ENCODE results near the gene CD27. TPM values are rescaled to one million over a fixed set of nuclear protein-coding genes. Genes with fewer than 3 reads are reported as not detected.

Gene CD27
- total RNA-seq, 1 experiment from 2014 or later = 0.28 TPM

GRCh38 chr12:6459004-6459337 lies 14.2 kb downstream of the CD27 start:
- POLR2A ChIA-PET = no interaction called here
- TF ChIP-seq E2F1 (CRISPR knock-in tag; IDR thresholded peaks at IDR 0.05) (no peak), ZNF396 (CRISPR knock-in tag; IDR thresholded peaks at IDR 0.05; ENCODE audit: borderline replicate concordance) (no peak), SMAD4 (CRISPR knock-in tag; IDR thresholded peaks at IDR 0.05) (no peak), STAT6 (CRISPR knock-in tag; conservative IDR thresholded peaks at IDR 0.05; ENCODE audit: low read depth) (no peak)
- DNase-seq (ENCODE audit: low spot score) (no peak), ATAC-seq (no peak)
- H3K9me3 Mint-ChIP-seq = no peaks in the 10 kb centered on the region
- H3K4me1 Mint-ChIP-seq = 0 out of 2 replicates have a peak, but pooled peaks cover 2% of the 10 kb centered on the region
- H3K27me3 Mint-ChIP-seq (ENCODE audit: low read depth) = no peaks in the 10 kb centered on the region
- CTCF ChIA-PET = interaction anchor here (1.1 to 1.6 kb wide), 3 partner anchors 35 to 136 kb away, joined by 3 to 5 read pairs (median 3); no protein-coding TSS in a partner anchor
- H3K27ac Mint-ChIP-seq = no peak overlapping the region
- peaks cover 29% of the 10 kb centered on the region for H3K36me3 Mint-ChIP-seq
- no peak overlapping the region for H3K4me3 Mint-ChIP-seq

- peaks cover 9% of the 10 kb centered on the region; the same call in 1 of the 2 replicates for H3K4me1 Mint-ChIP-seq
- H3K4me3 Mint-ChIP-seq = no peak overlapping the region
- peak overlapping the region; percentile 8 for H3K27ac Mint-ChIP-seq
- ATAC-seq = no peak
- TF ChIP-seq E2F1 (CRISPR knock-in tag; IDR thresholded peaks at IDR 0.05) = no peak
- no peak for TF ChIP-seq ZNF121 (CRISPR knock-in tag; IDR thresholded peaks at IDR 0.05)
- H3K27me3 Mint-ChIP-seq (ENCODE audit: low read depth) = no peaks in the 10 kb centered on the region
- ChIA-PET CTCF (interaction anchor here (1.0 to 1.1 kb wide), 2 partner anchors 37 kb away, joined by 3 read pairs; no protein-coding TSS in a partner anchor), POLR2A (interaction anchor here (2.7 kb wide), 1 partner anchor 9 kb away, joined by 10 read pairs; the partner anchor contains the start of gene VAMP1)
- peak; percentile 1 for DNase-seq (ENCODE audit: low spot score)
- peaks cover 45% of the 10 kb centered on the region for H3K36me3 Mint-ChIP-seq
- no peaks in the 10 kb centered on the region for H3K9me3 Mint-ChIP-seq
Measured at GRCh38 chr12:6460751-6461371, 16.1 kb downstream of the CD27 start.

- peaks cover 47% of the 10 kb centered on the region for H3K36me3 Mint-ChIP-seq
Measured at GRCh38 chr12:6461401-6462233, 16.9 kb downstream of the CD27 start.

More at GRCh38 chr12:6461401-6462233, 16.9 kb downstream of the CD27 start:
- ATAC-seq (no peak), DNase-seq (ENCODE audit: low spot score) (peak; percentile 3)
- POLR2A ChIA-PET = interaction anchor here (2.7 kb wide), 1 partner anchor 9 kb away, joined by 10 read pairs; the partner anchor contains the start of gene VAMP1
- TF ChIP-seq IRF1 (CRISPR knock-in tag; IDR thresholded peaks at IDR 0.05) = no peak
- no peak for TF ChIP-seq AR (CRISPR knock-in tag; IDR thresholded peaks at IDR 0.05)
- no peak for TF ChIP-seq JUN (CRISPR knock-in tag; IDR thresholded peaks at IDR 0.05)
- no peak for TF ChIP-seq ATF3 (CRISPR knock-in tag; conservative IDR thresholded peaks at IDR 0.05)
- TF ChIP-seq ERG (CRISPR knock-in tag; IDR thresholded peaks at IDR 0.05) = no peak
- Mint-ChIP-seq H3K4me3 (no peak overlapping the region), H3K9me3 (no peaks in the 10 kb centered on the region), H3K27ac (peak overlapping the region; percentile 8), H3K27me3 (ENCODE audit: low read depth) (no peaks in the 10 kb centered on the region), H3K4me1 (peaks cover 9% of the 10 kb centered on the region; the same call in 1 of the 2 replicates)
- CTCF ChIA-PET = interaction anchor here (1.0 kb wide), 1 partner anchor 38 kb away, joined by 3 read pairs; no protein-coding TSS in a partner anchor
